Adipose tissue (tissue), 3 donors: ENCODE measurements around the gene DERL3. TPM values are rescaled to one million over a fixed set of nuclear protein-coding genes. Genes with fewer than 3 reads are reported as not detected.
A peak's percentile ranks its signal among the peaks of the same experiment; 100 is the strongest.
"Not testable (repeated sequence)": the region's sequence is repeated elsewhere in the genome, so short reads cannot be mapped to it uniquely, and the experiment has no call there.

Experiments
- H3K27ac ChIP-seq: one replicate; pipeline ENCODE4 v1.5.1; 2013; ENCODE audit warnings: low read depth, low read length
- WGBS, 3 donors: extraction: QIAGEN DNeasy Blood & Tissue Kit; methylation state at CpG; one replicate each; pipeline ENCODE4 v1.1.7; 2013; 5-methylcytosine and 5-hydroxymethylcytosine counted together
- polyA plus RNA-seq, 3 donors: library from polyadenylated mRNA; stranded (reverse); fragments of 200-250 nt; gene quantifications; one replicate each; pipeline ENCODE4 v1.2.3, GENCODE V29; 2013
- donor health status: healthy with polysubstance abuse.
- donor health status: Bipolar disorder and iron deficiency.
- donor health status: healthy.

The DERL3 gene
- 10 to 100 TPM in 1 of 3 donors, 1 to 10 TPM in 1, under 1 TPM in 1; 0.79 to 26.4 (median 1.9) TPM for polyA plus RNA-seq

DNA sequence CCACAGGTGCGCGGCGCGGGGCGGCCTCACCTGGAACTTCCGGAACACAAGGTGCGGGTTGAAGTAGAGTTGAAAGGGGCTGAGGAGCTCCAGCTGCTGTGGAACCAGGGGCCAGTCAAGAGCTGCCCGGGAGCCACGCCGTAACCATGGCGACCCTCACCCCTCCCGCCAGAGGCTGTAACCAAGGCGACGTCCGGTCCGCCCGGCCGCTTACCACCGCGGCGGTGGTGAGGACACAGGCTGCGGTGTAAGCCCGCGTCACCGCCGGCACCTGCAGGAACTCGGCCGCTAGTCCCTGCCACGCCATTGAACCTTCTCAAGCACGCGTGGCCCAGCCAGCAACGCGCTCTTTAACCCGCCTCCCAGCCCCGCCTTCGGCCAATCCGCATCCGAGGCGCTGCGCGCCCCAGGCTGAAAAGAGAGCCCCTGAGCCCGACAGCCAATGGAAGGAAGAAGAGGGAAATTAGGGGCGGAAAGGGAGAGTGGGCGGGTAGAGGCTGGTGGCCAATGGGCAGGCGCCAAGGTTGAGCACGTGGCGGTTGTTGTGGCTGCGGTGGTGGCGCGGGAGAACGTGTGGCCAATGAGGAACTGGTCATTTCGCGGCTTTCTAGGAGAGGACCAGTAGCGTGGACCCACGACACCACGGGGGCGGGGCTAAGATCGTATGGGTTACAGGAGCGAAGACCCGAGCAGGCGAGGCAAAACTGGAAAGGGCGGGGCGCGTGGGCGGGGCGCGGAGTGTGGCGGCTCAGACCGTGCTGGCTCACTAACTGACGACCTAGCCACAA, at the start of gene DERL3:
TSS of gene DERL3 (minus strand) at position 326 of the 788 bp plus-strand sequence. CDS start at position 307, 19 bp downstream.
- H3K27ac ChIP-seq: no peak within 1 kb of the TSS
- 1 to 2% (median 1%) methylated on average over 63 to 70 of the region's 70 CpGs for WGBS, 3 donors

GRCh38 chr22:23884140-23884539, 45.3 kb upstream of the DERL3 start:
- WGBS, 3 donors: 91 to 97% (median 92%) methylated on average over 9 of the region's 9 CpGs
- no peak overlapping the region for H3K27ac ChIP-seq

- no peak overlapping the region for H3K27ac ChIP-seq
- WGBS, 3 donors: 95 to 98% (median 96%) methylated on average over 9 of the region's 9 CpGs
Observed at GRCh38 chr22:23883658-23884057, 44.9 kb upstream of the DERL3 start.

- H3K27ac ChIP-seq: no peak overlapping the region
- WGBS, 3 donors: 87 to 93% (median 89%) methylated on average over 19 to 20 of the region's 20 CpGs
Observed at GRCh38 chr22:23882370-23882769, 43.6 kb upstream of the DERL3 start.

DNA sequence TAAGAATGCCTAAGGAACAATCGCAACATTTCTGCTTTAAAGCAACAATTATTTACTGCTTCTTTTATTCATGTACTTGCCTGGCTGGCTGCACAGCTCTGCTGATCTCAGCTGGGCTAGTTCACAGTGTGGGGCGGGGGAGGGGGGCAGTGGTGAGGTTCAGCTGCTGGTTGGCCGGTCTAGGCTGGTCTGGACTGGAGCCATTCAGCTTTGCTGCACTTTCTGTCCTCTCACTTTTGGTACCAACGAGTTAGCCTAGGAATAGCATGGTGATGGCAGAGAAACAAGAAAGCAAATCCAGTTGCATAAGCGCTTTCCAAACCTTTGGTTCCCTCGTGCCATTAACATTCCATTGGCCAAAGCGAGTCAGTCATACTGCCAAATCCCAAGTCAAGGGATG, 39.4 kb upstream of the DERL3 start:
- H3K27ac ChIP-seq: no peak overlapping the region
- WGBS, 3 donors: 80 to 93% (median 92%) methylated on average over 7 of the region's 7 CpGs

DNA sequence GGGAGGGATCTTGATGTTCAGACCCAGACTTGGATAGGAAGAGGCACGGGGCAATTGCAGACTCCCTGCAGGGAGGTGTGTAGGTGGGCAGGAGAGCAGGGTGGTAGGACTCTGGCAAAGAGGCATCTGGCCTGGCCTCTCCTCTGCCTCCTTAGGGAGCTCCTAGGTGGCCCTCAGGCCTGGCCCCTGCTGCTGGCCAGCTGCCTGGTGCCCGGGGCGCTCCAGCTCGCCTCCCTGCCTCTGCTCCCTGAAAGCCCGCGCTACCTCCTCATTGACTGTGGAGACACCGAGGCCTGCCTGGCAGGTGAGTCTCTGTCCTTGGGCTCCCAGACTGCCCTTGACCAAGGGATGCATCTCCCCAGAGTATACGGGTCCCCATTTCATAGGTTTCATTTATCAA, 38.8 kb upstream of the DERL3 start:
- H3K27ac ChIP-seq: no peak overlapping the region
- WGBS, 3 donors: 90 to 95% (median 94%) methylated on average over 8 of the region's 8 CpGs

- WGBS, 3 donors: 89 to 97% (median 92%) methylated on average over 2 of the region's 2 CpGs
- no peak overlapping the region for H3K27ac ChIP-seq
Observed at GRCh38 chr22:23875801-23876200, 37.0 kb upstream of the DERL3 start.

GRCh38 chr22:23874871-23875270, 36.1 kb upstream of the DERL3 start:
- WGBS, 3 donors: 88 to 94% (median 91%) methylated on average over 4 of the region's 4 CpGs
- no peak overlapping the region for H3K27ac ChIP-seq

GRCh38 chr22:23868580-23868979, 29.8 kb upstream of the DERL3 start:
- no peak overlapping the region for H3K27ac ChIP-seq

GRCh38 chr22:23864499-23865154, 25.8 kb upstream of the DERL3 start:
- 68 to 81% (median 68%) methylated on average over 10 to 11 of the region's 11 CpGs for WGBS, 3 donors
- H3K27ac ChIP-seq: not testable (repeated sequence)

More at GRCh38 chr22:23868580-23868979, 29.8 kb upstream of the DERL3 start:
- WGBS, 3 donors: 88 to 95% (median 92%) methylated on average over 4 of the region's 4 CpGs

GRCh38 chr22:23862103-23862502, 23.3 kb upstream of the DERL3 start:
- H3K27ac ChIP-seq: no peak overlapping the region
- 63 to 88% (median 75%) methylated on average over 3 of the region's 3 CpGs for WGBS, 3 donors

DNA sequence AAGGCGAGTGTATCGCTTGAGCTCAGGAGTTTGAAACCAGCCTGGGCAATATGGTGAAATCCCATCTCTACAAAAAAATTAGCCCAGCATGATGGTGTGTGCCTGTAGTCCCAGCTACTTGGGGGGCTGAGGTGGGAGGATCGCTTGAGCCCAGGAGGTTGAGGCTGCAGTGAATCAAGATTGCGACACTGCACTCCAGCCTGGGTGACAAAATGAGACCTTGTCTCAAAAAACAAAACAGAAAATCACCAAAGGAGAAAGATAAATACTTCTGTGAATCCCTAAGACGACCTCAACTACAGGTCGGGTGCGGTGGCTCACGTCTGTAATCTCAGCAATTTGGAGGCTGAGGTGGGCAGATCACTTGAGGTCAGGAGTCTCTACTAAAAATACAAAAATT, 21.4 kb upstream of the DERL3 start:
- 88 to 97% (median 97%) methylated on average over 8 of the region's 8 CpGs for WGBS, 3 donors

GRCh38 chr22:23859201-23859600, 20.4 kb upstream of the DERL3 start:
- no peak overlapping the region for H3K27ac ChIP-seq
- 43 to 97% (median 95%) methylated on average over 4 of the region's 4 CpGs for WGBS, 3 donors

More for the DNA sequence above, 21.4 kb upstream of the DERL3 start:
- H3K27ac ChIP-seq: not testable (repeated sequence)

DNA sequence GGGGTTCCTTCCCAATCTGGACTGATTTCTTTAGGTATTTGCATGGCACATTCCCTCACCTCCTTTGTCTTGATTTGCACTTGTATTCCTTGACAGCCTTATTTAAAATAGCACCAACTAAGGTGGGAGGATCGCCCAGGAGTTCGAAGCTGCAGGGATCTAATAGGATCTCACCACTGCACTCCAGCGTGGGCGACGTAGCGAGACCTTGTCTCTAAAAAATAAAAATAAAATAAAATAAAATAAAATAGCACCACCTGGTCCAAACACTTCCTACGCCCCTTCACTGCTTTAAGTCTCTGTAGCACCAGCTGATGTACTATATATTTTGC, 19.6 kb upstream of the DERL3 start:
- 53 to 68% (median 64%) methylated on average over 7 of the region's 7 CpGs for WGBS, 3 donors
- H3K27ac ChIP-seq: no peak overlapping the region

DNA sequence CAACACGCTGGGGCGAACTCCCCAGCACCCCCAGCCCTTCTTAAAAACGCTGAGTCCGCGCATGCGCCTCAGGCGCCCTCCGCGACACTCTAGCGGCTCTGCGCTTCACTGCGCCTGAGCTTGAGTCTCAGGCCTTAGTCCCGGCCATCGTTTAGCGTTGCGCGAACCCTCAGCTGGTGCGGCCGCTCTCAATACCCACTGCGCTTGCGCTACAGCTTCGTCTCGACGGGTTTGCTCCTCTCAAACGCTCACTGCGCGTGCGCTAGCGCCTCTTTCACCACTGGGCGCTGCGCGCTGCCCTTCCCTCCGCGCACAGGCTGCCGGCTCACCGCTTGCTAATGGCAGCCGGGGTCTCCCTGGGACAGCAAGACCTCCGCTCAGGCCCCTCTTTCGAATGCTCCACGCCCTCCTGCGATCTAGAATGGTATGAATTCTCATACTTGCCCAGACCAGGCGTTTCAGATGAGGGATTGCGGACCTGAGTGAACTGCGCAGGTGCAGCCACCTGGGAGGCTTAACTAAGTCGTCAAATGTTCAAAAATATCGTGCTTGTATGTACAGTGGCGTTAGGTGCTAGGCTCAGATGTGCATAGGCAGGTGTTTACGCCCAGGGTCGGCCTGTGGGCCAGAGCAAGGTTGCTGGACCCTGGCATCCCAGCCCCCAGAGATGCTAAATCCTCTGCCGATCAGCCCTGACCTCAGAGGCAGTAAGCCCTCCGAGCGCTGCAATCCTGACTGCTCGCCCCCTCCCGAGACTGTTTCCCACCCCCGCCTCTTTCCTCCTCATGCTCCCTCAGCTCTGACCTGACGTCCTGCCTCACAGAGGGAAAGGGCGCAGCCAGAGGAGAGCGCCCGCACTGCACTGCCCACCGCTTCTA, 19.0 kb upstream of the DERL3 start, which contains the start of gene SLC2A11:
TSS of gene SLC2A11 (plus strand) at position 270 of the 878 bp plus-strand sequence. CDS start at position 395, 125 bp downstream.
- 0 to 1% (median 1%) methylated on average over 58 to 60 of the region's 60 CpGs for WGBS, 3 donors
- H3K27ac ChIP-seq: peak within 1 kb of the TSS; percentile 64

DNA sequence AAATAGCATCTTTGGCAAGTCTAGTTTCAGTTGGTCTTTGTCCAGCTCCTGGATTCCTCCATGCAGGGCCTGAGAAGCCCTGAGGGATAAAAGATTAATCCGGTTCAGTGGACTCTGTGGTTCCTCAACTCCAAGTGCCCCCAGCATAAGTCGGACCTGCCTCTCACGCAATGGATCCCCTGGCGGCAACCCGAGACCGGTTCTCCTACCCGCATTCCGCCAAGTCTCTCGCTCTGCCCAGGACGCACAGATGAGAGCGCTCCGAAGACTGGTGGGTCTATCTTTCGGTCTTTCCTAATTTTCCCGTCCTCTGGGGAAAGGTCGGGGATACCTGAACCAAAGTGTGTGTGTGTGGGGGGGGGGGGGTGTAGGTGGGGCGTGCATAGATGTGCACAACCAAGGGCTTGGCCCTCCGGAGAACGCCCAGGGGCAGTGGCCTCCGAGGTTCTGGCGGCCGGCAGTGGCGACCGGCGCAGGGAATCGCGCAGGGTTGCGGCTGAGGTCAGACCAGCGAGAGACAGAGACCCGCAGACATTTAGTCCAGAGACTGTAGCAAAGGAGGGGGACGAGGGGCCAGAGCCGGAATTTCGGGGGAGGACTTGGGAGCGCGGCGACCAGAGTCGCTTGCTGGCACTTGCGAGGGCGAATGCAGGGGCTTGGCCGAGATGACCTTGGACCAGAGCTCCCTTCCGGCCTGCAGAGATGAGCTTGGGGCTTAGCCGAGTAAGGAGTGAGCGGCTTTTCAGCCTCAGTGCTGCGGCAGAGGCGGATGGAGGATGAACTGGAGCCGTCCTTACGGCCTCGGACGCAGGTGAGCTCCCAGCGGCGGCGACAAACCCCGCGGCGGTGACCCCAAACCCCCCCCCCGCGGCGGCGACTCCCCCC, 18.2 kb upstream of the DERL3 start:
- 4 to 7% (median 6%) methylated on average over 56 to 58 of the region's 58 CpGs for WGBS, 3 donors
- peak overlapping the region; percentile 64 for H3K27ac ChIP-seq

GRCh38 chr22:23850136-23850611, 11.4 kb upstream of the DERL3 start:
- WGBS, 3 donors: 29 to 86% (median 82%) methylated on average over 16 of the region's 16 CpGs
- H3K27ac ChIP-seq: no peak overlapping the region
